ENCODE measurements around the gene ATP6V0B. TPM values are rescaled to one million over a fixed set of nuclear protein-coding genes. Genes with fewer than 3 reads are reported as not detected.
A peak's percentile ranks its signal among the peaks of the same experiment; 100 is the strongest.

ATP6V0B gene
- total RNA-seq, 1 experiment from 2014 or later = 235 TPM

DNA sequence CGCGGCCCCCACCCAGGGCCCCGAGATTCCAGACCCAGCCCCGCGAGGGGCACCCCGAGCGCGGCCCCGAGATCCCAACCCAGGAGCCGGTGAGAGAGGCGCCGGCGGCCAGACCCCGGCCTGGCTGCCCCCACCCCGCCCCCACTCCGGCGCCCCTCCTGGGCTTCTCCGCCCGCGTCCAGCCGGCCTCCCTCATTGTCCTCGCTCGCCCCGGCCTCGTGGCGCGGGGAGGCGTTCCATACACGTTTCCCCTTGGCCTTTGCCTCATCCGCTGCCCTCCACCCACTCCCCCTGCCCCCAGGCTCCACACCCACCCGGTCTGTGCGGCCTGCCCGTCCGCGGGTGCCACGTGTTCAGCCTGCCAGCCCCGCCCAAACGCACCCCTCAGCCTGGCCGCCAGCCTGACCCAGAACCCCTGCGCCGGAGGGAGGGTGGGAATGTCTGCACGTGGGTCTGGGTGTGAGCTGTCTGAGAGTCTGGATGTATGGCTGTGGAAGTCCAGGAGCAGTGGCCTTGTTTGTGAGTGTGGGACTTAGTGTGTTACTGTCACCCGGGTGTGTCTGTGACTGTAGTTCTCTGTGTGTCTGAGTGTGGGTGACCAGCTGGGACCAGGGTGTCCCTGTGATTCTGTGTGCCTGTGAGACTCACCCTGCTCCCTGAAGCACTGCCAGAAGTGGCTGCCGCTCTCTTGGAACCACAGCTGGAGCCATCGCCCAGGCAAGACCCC is 4.9 kb downstream of the ATP6V0B start:
- peaks cover 40% of the 10 kb centered on the region for H3K4me1 ChIP-seq (replicated peaks)
- peaks cover 75% of the 10 kb centered on the region for H3K36me3 ChIP-seq
- no peaks in the 10 kb centered on the region for H3K9me3 ChIP-seq (replicated peaks)
- H3K27me3 ChIP-seq (replicated peaks) = no peaks in the 10 kb centered on the region
- peak overlapping the region; percentile 65 for H3K27ac ChIP-seq
- DNase-seq (ENCODE audit: low read depth in 1 of 2, low spot score in 2 of 2) = peak; percentile 46 to 68
- H3K4me3 ChIP-seq = peak overlapping the region; percentile 59

DNA sequence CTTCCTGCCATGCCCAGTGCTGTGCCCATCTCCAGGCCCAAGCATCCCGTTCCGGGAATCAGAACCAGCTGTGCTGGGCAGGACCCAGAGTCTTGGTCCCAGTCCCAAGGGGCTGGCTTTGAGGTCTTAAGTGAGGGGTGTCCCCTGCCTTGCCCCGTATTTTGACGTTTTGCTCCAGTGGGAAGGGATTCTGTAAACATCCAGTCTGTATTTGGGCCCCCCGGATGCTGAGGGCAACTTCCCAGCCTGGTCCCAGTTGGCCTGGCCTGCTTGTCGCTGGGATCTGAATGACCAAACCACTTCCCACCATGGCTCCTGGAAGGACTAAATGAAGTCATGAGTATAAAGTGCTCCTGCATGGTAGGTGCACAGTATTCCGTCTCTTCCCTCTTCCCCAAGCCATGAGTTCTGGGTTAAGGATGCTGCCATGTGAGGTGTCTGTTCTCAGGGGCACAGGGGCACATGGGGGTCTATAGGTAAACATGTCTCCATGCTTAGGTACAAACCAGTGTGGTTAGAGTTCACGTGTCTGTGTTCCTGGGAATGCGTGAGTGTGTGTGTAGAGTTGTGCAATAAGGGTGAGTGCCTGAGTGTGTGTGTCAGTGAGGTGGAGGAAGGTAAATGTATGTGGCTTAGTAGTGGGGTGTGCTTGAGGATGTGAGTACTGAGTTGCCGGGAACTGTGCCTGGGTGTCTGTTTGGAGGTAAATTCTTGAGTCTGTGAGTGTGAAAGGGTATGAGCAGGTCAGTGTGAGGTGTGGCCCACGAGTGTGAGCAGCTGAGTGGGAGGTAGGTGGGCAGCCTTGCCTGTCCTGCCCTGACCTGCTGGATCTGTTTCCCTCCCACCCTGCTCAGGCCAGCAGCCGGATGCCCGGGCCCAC is 5.7 kb downstream of the ATP6V0B start:
- no peaks in the 10 kb centered on the region for H3K27me3 ChIP-seq (replicated peaks)
- H3K36me3 ChIP-seq = peaks cover 73% of the 10 kb centered on the region
- H3K9me3 ChIP-seq (replicated peaks) = no peaks in the 10 kb centered on the region
- no peak for DNase-seq (ENCODE audit: low read depth in 1 of 2, low spot score in 2 of 2)
- H3K4me3 ChIP-seq = peak overlapping the region; percentile 59
- peak overlapping the region; percentile 65; the same call in 1 of the 2 replicates for H3K27ac ChIP-seq
- peaks cover 39% of the 10 kb centered on the region for H3K4me1 ChIP-seq (replicated peaks)

DNA sequence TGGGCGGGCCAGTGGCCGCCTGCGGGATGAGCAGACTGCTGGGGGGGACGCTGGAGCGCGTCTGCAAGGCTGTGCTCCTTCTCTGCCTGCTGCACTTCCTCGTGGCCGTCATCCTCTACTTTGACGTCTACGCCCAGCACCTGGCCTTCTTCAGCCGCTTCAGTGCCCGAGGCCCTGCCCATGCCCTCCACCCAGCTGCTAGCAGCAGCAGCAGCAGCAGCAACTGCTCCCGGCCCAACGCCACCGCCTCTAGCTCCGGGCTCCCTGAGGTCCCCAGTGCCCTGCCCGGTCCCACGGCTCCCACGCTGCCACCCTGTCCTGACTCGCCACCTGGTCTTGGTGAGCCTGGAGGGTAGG is 6.4 kb downstream of the ATP6V0B start:
- no peak overlapping the region for H3K27ac ChIP-seq
- H3K4me3 ChIP-seq = no peak overlapping the region
- no peaks in the 10 kb centered on the region for H3K27me3 ChIP-seq (replicated peaks)
- H3K36me3 ChIP-seq = peaks cover 75% of the 10 kb centered on the region
- H3K9me3 ChIP-seq (replicated peaks) = no peaks in the 10 kb centered on the region
- DNase-seq (ENCODE audit: low read depth in 1 of 2, low spot score in 2 of 2) = no peak
- H3K4me1 ChIP-seq (replicated peaks) = peaks cover 33% of the 10 kb centered on the region

DNA sequence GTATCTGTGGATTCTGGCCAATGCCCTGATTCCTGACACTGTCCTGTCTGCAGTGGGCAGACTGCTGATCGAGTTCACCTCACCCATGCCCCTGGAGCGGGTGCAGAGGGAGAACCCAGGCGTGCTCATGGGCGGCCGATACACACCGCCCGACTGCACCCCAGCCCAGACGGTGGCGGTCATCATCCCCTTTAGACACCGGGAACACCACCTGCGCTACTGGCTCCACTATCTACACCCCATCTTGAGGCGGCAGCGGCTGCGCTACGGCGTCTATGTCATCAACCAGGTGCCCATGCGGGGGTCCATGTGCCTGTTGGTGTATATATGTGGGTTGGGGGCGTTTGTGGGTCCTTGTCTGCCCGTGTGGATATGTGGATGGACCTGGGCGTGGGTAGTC is 6.9 kb downstream of the ATP6V0B start:
- Histone ChIP-seq H3K27me3 (replicated peaks) (no peaks in the 10 kb centered on the region), H3K4me3 (no peak overlapping the region)

DNA sequence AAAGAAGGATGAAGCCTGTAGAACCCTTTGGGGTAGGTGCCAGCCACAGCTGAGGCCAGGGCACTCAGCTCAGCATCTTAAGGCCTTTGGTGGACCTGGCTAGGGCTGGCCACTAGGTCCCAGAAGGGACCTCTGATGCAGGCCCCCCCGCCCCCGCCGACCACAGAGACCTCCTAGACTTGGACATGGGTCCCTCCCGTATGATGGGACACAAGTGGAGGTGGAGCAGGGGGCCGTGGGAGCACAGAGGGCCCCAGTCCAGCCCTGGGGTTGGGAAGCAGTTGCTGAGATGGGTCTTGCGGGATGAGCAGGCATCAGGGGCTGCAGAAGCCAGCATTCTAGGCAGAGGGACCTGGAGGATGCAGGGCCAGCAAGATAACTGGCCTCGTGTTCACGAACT is 7.5 kb downstream of the ATP6V0B start:
- H3K4me1 ChIP-seq (replicated peaks) = peaks cover 27% of the 10 kb centered on the region
- H3K4me3 ChIP-seq = no peak overlapping the region
- no peak overlapping the region for H3K27ac ChIP-seq
- no peaks in the 10 kb centered on the region for H3K9me3 ChIP-seq (replicated peaks)
- peaks cover 69% of the 10 kb centered on the region for H3K36me3 ChIP-seq
- no peak for DNase-seq (ENCODE audit: low read depth in 1 of 2, low spot score in 2 of 2)
- no peaks in the 10 kb centered on the region for H3K27me3 ChIP-seq (replicated peaks)

More for the DNA sequence above, 6.9 kb downstream of the ATP6V0B start:
- DNase-seq (ENCODE audit: low read depth in 1 of 2, low spot score in 2 of 2) = no peak
- Histone ChIP-seq H3K27ac (no peak overlapping the region), H3K36me3 (peaks cover 75% of the 10 kb centered on the region), H3K4me1 (replicated peaks) (peaks cover 28% of the 10 kb centered on the region), H3K9me3 (replicated peaks) (no peaks in the 10 kb centered on the region)

DNA sequence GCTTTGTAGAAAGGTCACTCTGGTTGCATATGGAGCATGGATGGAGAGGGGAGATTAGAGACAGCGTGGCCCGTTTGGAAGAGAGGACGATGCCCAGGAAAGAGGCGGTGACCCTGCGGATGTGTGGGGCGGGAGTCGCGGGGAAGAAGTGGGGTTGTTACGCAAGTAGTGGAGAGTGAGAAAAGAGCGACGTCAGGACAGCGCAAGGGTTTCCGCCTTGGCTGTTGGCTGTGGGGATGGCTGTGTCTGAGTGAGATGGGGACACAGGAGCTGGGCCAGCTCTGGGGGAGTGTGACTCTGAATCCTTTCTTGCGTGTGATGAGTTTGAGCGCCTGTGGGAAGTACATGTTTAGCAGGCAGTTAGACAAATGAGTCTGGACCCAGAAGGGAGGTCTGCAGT is 8.0 kb downstream of the ATP6V0B start:
- H3K27me3 ChIP-seq (replicated peaks) = no peaks in the 10 kb centered on the region
- DNase-seq (ENCODE audit: low read depth in 1 of 2, low spot score in 2 of 2) = no peak
- peaks cover 64% of the 10 kb centered on the region for H3K36me3 ChIP-seq
- H3K9me3 ChIP-seq (replicated peaks) = no peaks in the 10 kb centered on the region
- no peak overlapping the region for H3K4me3 ChIP-seq
- H3K27ac ChIP-seq = no peak overlapping the region
- H3K4me1 ChIP-seq (replicated peaks) = peaks cover 21% of the 10 kb centered on the region

DNA sequence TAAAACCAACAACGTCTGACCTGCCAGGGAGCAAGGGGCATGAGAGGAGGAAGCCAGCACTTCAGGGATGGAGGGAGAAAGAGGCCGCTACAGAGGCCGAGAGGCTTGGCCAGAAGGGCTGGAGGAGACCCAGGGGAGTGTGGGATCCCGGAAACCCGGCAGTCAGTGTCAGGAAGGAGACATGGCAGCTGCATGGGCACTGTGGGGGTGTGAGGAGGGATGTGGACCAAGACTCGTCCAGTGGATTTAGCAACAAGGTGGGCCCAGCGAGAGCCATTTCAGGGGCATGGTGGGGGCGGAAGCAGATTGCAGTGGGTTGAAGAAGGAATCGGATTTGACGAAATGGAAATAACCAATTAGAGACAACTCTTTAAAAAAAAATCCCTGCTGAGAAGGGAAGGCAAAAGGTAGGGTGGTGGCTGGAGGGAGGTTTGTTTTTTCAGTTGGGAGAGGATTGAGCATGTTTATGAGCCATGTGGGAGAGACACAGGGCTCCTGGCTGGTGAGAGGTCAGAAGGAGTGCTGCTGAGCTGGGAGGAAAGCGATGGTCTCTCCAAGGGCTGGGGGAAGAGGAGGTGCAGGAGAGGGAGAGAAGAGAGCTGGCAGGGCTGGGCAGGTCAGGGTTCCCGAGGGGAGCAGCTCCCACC is 8.6 kb downstream of the ATP6V0B start:
- Histone ChIP-seq H3K9me3 (replicated peaks) (no peaks in the 10 kb centered on the region), H3K36me3 (peaks cover 58% of the 10 kb centered on the region), H3K4me3 (no peak overlapping the region), H3K4me1 (replicated peaks) (peaks cover 16% of the 10 kb centered on the region), H3K27me3 (replicated peaks) (no peaks in the 10 kb centered on the region), H3K27ac (no peak overlapping the region)
- no peak for DNase-seq (ENCODE audit: low read depth in 1 of 2, low spot score in 2 of 2)

DNA sequence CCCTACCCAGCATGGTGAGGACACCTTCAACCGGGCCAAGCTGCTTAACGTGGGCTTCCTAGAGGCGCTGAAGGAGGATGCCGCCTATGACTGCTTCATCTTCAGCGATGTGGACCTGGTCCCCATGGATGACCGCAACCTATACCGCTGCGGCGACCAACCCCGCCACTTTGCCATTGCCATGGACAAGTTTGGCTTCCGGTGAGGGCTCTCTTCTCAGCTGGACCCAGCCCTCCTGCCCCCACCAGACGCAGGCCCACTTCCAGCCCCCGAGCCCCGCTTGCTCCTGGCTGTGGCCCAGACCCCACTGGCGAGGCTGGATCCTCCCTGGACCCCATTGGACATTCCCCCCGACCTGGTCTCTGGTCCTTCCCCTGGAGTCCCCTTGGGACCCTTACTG is 10.1 kb downstream of the ATP6V0B start:
- H3K4me3 ChIP-seq = no peak overlapping the region
- H3K36me3 ChIP-seq = peaks cover 53% of the 10 kb centered on the region
- no peaks in the 10 kb centered on the region for H3K9me3 ChIP-seq (replicated peaks)

DNA sequence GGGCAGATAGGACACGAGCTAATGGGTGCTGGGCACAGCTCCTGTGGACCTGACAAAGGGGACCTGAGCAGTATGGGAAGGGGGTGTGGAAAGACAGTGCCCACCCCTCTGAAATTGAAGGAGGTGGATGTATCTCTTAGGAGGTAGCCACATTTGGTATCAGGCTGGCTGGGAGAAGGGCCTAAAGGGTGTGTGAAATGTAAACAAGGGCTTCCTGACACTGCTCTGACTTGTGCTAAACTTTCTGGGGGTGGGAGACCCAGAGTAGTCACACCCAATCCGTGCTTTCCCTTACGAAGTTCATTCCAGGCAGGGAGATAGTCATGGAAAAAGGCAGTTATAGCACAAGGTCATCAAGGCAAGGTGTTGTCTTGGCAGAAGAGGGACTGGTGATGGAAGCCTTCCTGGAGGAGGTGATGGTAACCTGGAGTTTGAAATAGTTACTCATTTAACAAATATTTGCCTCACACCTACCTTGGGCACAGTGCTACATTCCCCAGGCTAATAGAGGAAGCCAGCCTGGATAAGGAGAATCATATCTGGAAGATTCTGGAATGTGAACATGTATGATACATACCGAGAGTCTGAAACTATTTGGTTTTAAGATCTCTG is 11.3 kb downstream of the ATP6V0B start:
- no peak for DNase-seq (ENCODE audit: low read depth in 1 of 2, low spot score in 2 of 2)
- H3K36me3 ChIP-seq = peaks cover 41% of the 10 kb centered on the region
- no peaks in the 10 kb centered on the region for H3K27me3 ChIP-seq (replicated peaks)
- H3K4me3 ChIP-seq = no peak overlapping the region
- H3K27ac ChIP-seq = no peak overlapping the region
- H3K4me1 ChIP-seq (replicated peaks) = peaks cover 5% of the 10 kb centered on the region
- H3K9me3 ChIP-seq (replicated peaks) = no peaks in the 10 kb centered on the region

More for the DNA sequence above, 10.1 kb downstream of the ATP6V0B start:
- Histone ChIP-seq H3K27me3 (replicated peaks) (no peaks in the 10 kb centered on the region), H3K4me1 (replicated peaks) (peaks cover 8% of the 10 kb centered on the region), H3K27ac (no peak overlapping the region)
- DNase-seq (ENCODE audit: low read depth in 1 of 2, low spot score in 2 of 2) = no peak

DNA sequence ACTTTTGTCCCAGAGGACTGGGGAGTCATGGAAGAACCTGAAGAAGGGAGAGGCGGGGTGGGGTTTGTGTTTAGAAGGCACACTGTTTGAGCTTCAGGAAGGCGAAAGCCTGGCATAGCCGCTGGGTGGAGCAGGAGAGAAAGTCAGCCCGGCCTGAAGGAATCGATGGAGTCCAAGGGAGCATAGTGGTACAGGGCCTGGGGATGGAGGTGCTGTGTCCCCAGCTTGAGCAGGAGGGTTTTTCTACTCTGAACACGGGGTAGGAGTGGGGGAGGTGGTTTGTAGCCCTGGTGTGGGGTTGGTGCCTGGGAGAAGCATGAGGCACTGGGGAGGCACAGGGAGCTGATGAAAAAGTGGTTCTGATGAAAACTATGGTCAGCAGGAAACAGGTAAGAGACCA is 12.0 kb downstream of the ATP6V0B start:
- no peak overlapping the region for H3K4me3 ChIP-seq
- peaks cover 8% of the 10 kb centered on the region for H3K4me1 ChIP-seq (replicated peaks)
- no peak overlapping the region for H3K27ac ChIP-seq
- peaks cover 36% of the 10 kb centered on the region for H3K36me3 ChIP-seq
- no peaks in the 10 kb centered on the region for H3K27me3 ChIP-seq (replicated peaks)
- no peak for DNase-seq (ENCODE audit: low read depth in 1 of 2, low spot score in 2 of 2)
- H3K9me3 ChIP-seq (replicated peaks) = no peaks in the 10 kb centered on the region

DNA sequence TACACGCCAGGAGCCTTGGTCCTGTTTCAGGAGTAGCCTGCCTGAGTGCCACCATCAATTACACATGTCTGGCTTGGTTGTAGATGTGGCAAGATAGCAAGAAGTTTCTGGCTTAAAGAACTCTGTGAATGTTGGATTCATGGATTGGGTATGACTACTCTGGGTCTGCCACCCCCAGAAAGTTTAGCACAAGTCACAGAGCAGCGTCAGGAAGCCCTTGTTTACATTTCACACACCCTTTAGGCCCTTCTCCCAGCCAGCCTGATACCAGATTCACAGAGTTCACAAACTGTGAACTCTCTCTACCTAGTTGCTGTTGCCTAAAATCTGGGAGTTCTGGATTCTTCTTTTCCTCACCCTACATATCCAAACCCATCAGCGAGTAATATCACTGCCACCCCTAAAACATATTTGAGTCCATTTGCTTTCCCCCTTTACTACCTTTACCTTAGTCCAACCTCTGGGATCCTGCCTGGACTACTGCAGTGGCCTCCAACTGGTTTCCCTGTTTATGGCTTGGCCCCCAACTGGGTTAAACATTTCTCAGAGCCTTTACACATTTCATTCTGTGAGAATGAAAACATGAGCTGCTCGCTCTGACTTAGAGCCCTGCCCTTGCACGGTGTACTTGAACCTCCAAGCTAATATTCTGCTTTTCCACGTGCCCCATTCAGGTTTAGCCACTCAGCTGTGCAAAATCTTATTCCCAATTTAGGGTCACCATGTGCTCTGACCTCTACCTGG is 12.6 kb downstream of the ATP6V0B start:
- peaks cover 8% of the 10 kb centered on the region for H3K4me1 ChIP-seq (replicated peaks)
- no peak overlapping the region for H3K4me3 ChIP-seq
- H3K27me3 ChIP-seq (replicated peaks) = no peaks in the 10 kb centered on the region
- no peak overlapping the region for H3K27ac ChIP-seq
- no peak for DNase-seq (ENCODE audit: low read depth in 1 of 2, low spot score in 2 of 2)
- no peaks in the 10 kb centered on the region for H3K9me3 ChIP-seq (replicated peaks)
- H3K36me3 ChIP-seq = peaks cover 30% of the 10 kb centered on the region

DNA sequence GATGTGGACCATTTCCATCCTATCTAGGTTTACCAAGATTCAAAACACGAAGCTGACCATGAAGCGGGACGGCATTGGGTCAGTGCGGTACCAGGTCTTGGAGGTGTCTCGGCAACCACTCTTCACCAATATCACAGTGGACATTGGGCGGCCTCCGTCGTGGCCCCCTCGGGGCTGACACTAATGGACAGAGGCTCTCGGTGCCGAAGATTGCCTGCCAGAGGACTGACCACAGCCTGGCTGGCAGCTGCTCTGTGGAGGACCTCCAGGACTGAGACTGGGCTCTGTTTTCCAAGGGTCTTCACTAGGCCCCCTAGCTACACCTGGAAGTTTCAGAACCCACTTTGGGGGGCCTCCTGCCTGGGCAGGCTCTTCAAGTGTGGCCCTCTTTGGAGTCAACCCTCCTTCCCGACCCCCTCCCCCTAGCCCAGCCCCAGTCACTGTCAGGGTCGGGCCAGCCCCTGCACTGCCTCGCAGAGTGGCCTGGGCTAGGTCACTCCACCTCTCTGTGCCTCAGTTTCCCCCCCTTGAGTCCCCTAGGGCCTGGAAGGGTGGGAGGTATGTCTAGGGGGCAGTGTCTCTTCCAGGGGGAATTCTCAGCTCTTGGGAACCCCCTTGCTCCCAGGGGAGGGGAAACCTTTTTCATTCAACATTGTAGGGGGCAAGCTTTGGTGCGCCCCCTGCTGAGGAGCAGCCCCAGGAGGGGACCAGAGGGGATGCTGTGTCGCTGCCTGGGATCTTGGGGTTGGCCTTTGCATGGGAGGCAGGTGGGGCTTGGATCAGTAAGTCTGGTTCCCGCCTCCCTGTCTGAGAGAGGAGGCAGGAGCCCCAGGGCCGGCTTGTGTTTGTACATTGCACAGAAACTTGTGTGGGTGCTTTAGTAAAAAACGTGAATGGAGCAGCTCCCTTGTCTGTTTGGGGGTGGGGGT is 15.8 kb downstream of the ATP6V0B start:
- DNase-seq (ENCODE audit: low read depth in 1 of 2, low spot score in 2 of 2) = no peak
- Histone ChIP-seq H3K4me3 (peak overlapping the region; percentile 47), H3K27ac (peak overlapping the region; percentile 34), H3K4me1 (replicated peaks) (peaks cover 8% of the 10 kb centered on the region), H3K27me3 (replicated peaks) (no peaks in the 10 kb centered on the region), H3K36me3 (peaks cover 11% of the 10 kb centered on the region; the same call in 1 of the 2 replicates), H3K9me3 (replicated peaks) (no peaks in the 10 kb centered on the region)

All from SJSA1 (cell line).